ENCODE results near the gene SERPINA3. TPM values are rescaled to one million over a fixed set of nuclear protein-coding genes. Genes with fewer than 3 reads are reported as not detected.

SERPINA3 gene
- polyA plus RNA-seq, 1 donor (not counting 4 experiments of a cell fraction or from before 2014, with no cell fraction given), result 0.50 TPM

- no peaks in the 10 kb centered on the region for H4K20me1 ChIP-seq (ENCODE audit: control insufficient read depth, extremely low read depth, insufficient read depth, low read length)
- no peaks in the 10 kb centered on the region for H3K27me3 ChIP-seq (ENCODE audit: control insufficient read depth, extremely low read depth, insufficient read depth, low read length)
- H3K9ac ChIP-seq (ENCODE audit: control insufficient read depth, extremely low read depth, insufficient read depth, low read length), result peak overlapping the region; percentile 60
- H3K79me2 ChIP-seq (ENCODE audit: control insufficient read depth, insufficient read depth, low read length), result no peaks in the 10 kb centered on the region
- TF ChIP-seq CTCF (optimal IDR thresholded peaks at IDR 0.05 in 1 of 3, IDR thresholded peaks at IDR 0.05 in 1 of 3, conservative IDR thresholded peaks at IDR 0.05 in 1 of 3; ENCODE audit: extremely low read depth in 1 of 3, insufficient read depth in 2 of 3, low read length in 3 of 3) (peak; percentile 12 to 25 (median 17)), EZH2 (IDR thresholded peaks at IDR 0.05; ENCODE audit: low read length) (no peak)
- peak; percentile 99 for FAIRE-seq
- peak; percentile 83 for DNase-seq (ENCODE audit: low read depth, low spot score)
- no peaks in the 10 kb centered on the region for H3K9me1 ChIP-seq (ENCODE audit: control insufficient read depth, extremely low read depth, insufficient read depth, low read length)
- H3K4me1 ChIP-seq (ENCODE audit: control insufficient read depth, extremely low read depth, insufficient read depth, low read length), result peaks cover 35% of the 10 kb centered on the region
- no peaks in the 10 kb centered on the region for H3K9me3 ChIP-seq (ENCODE audit: control insufficient read depth, low read depth, low read length)
- H2AFZ ChIP-seq (ENCODE audit: control insufficient read depth, low read length), result peak overlapping the region; percentile 93
- dilution Hi-C loops (cut with MboI; ENCODE audit: extremely low pct_ligation_motif_present, low sequenced_read_pairs), result no loop called here
- H3K27ac ChIP-seq (ENCODE audit: control insufficient read depth, insufficient read depth, low read length), result peak overlapping the region; percentile 89
- no peaks in the 10 kb centered on the region for H3K36me3 ChIP-seq (ENCODE audit: control insufficient read depth in 2 of 2, extremely low read depth in 1 of 2, insufficient read depth in 2 of 2, low read length in 2 of 2)
- H3K4me3 ChIP-seq (ENCODE audit: control insufficient read depth in 2 of 3, extremely low read depth in 1 of 3, insufficient read depth in 2 of 3, low read depth in 1 of 3, low read length in 3 of 3), result no peak overlapping the region
- H3K4me2 ChIP-seq (ENCODE audit: control insufficient read depth, extremely low read depth, insufficient read depth, low read depth, low read length), result peak overlapping the region; percentile 81
Measured at GRCh38 chr14:94598816-94599655, 13.2 kb upstream of the SERPINA3 start.

GRCh38 chr14:94599656-94600004, 12.6 kb upstream of the SERPINA3 start:
- no peak overlapping the region for H3K4me3 ChIP-seq (ENCODE audit: control insufficient read depth in 2 of 3, extremely low read depth in 1 of 3, insufficient read depth in 2 of 3, low read depth in 1 of 3, low read length in 3 of 3)
- H3K36me3 ChIP-seq (ENCODE audit: control insufficient read depth in 2 of 2, extremely low read depth in 1 of 2, insufficient read depth in 2 of 2, low read length in 2 of 2), result no peaks in the 10 kb centered on the region
- FAIRE-seq (no peak), DNase-seq (ENCODE audit: low read depth, low spot score) (no peak)
- no peaks in the 10 kb centered on the region for H3K9me3 ChIP-seq (ENCODE audit: control insufficient read depth, low read depth, low read length)
- H3K9me1 ChIP-seq (ENCODE audit: control insufficient read depth, extremely low read depth, insufficient read depth, low read length), result no peaks in the 10 kb centered on the region
- peak overlapping the region; percentile 60 for H3K9ac ChIP-seq (ENCODE audit: control insufficient read depth, extremely low read depth, insufficient read depth, low read length)
- H4K20me1 ChIP-seq (ENCODE audit: control insufficient read depth, extremely low read depth, insufficient read depth, low read length), result no peaks in the 10 kb centered on the region
- no peak overlapping the region for H2AFZ ChIP-seq (ENCODE audit: control insufficient read depth, low read length)
- no peaks in the 10 kb centered on the region for H3K79me2 ChIP-seq (ENCODE audit: control insufficient read depth, insufficient read depth, low read length)
- no peak for TF ChIP-seq CTCF (optimal IDR thresholded peaks at IDR 0.05 in 1 of 3, IDR thresholded peaks at IDR 0.05 in 1 of 3, conservative IDR thresholded peaks at IDR 0.05 in 1 of 3; ENCODE audit: extremely low read depth in 1 of 3, insufficient read depth in 2 of 3, low read length in 3 of 3)
- TF ChIP-seq EZH2 (IDR thresholded peaks at IDR 0.05; ENCODE audit: low read length), result no peak
- H3K27ac ChIP-seq (ENCODE audit: control insufficient read depth, insufficient read depth, low read length), result peak overlapping the region; percentile 89
- no peaks in the 10 kb centered on the region for H3K27me3 ChIP-seq (ENCODE audit: control insufficient read depth, extremely low read depth, insufficient read depth, low read length)
- peak overlapping the region; percentile 81 for H3K4me2 ChIP-seq (ENCODE audit: control insufficient read depth, extremely low read depth, insufficient read depth, low read depth, low read length)
- H3K4me1 ChIP-seq (ENCODE audit: control insufficient read depth, extremely low read depth, insufficient read depth, low read length), result peaks cover 35% of the 10 kb centered on the region
- dilution Hi-C loops (cut with MboI; ENCODE audit: extremely low pct_ligation_motif_present, low sequenced_read_pairs), result no loop called here
